HG02970 (cell line): ENCODE data around the gene SPANXN4.

ENCODE experiments used
- ATAC-seq: cut with Tn5 transposase; IDR thresholded peaks from one replicate; pipeline ENCODE4 v1.9.1; 2021; ENCODE audit warnings: mild to moderate bottlenecking, moderate library complexity, moderate number of reproducible peaks; ENCODE audit not compliant: unreplicated experiment, low FRiP score

Gene SPANXN4

GRCh38 chrX:143025628-143026027 lies at the start of gene SPANXN4:
Gene SPANXN4 (plus strand): TSS chrX:143025928. CDS start chrX:143026015, 87 bp downstream.
- no peak for ATAC-seq

- peak; percentile 92 for ATAC-seq
Observed at GRCh38 chrX:142977128-142977914, 48.4 kb upstream of the SPANXN4 start.

GRCh38 chrX:142978130-142978684 lies 47.5 kb upstream of the SPANXN4 start:
- ATAC-seq, result peak; percentile 43

GRCh38 chrX:142982679-142983078 lies 43.0 kb upstream of the SPANXN4 start:
- ATAC-seq, result no peak

- no peak for ATAC-seq
Observed at GRCh38 chrX:142994988-142995387, 30.7 kb upstream of the SPANXN4 start.

GRCh38 chrX:142998447-142999198 lies 27.1 kb upstream of the SPANXN4 start:
- ATAC-seq, result no peak

GRCh38 chrX:142999199-142999701 lies 26.5 kb upstream of the SPANXN4 start:
- no peak for ATAC-seq

- ATAC-seq, result no peak
Observed at GRCh38 chrX:143002206-143002605, 23.5 kb upstream of the SPANXN4 start.

GRCh38 chrX:143017272-143017671 lies 8.5 kb upstream of the SPANXN4 start:
- no peak for ATAC-seq

GRCh38 chrX:143027275-143027674 lies 1.5 kb downstream of the SPANXN4 start:
- ATAC-seq, result no peak

- no peak for ATAC-seq
Observed at GRCh38 chrX:143047511-143047910, 21.8 kb downstream of the SPANXN4 start.

GRCh38 chrX:143058120-143058519 lies 32.4 kb downstream of the SPANXN4 start:
- no peak for ATAC-seq

- ATAC-seq, result no peak
Observed at GRCh38 chrX:143081231-143081630, 55.5 kb downstream of the SPANXN4 start.

GRCh38 chrX:143082537-143082936 lies 56.8 kb downstream of the SPANXN4 start:
- ATAC-seq, result no peak
